Measurements from ENCODE around the gene ENO3. TPM values are rescaled to one million over a fixed set of nuclear protein-coding genes. Genes with fewer than 3 reads are reported as not detected.
A peak's percentile ranks its signal among the peaks of the same experiment; 100 is the strongest.

ENO3 gene
- total and polyA plus RNA-seq, 10 of the 15 experiments (the other 5 are each of a cell fraction or from before 2014, with no cell fraction given): 6.8 to 28.4 (median 17.0) TPM

- TF ChIP-seq, protein P1, sequence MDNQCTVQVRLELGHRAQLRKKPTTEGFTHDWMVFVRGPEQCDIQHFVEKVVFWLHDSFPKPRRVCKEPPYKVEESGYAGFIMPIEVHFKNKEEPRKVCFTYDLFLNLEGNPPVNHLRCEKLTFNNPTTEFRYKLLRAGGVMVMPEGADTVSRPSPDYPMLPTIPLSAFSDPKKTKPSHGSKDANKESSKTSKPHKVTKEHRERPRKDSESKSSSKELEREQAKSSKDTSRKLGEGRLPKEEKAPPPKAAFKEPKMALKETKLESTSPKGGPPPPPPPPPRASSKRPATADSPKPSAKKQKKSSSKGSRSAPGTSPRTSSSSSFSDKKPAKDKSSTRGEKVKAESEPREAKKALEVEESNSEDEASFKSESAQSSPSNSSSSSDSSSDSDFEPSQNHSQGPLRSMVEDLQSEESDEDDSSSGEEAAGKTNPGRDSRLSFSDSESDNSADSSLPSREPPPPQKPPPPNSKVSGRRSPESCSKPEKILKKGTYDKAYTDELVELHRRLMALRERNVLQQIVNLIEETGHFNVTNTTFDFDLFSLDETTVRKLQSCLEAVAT (IDR thresholded peaks at IDR 0.05): peak; percentile 48
- TF ChIP-seq MEF2B (IDR thresholded peaks at IDR 0.05; ENCODE audit: partially characterized antibody, poor library complexity, severe bottlenecking): peak; percentile 69
- no peak for TF ChIP-seq NKRF (conservative IDR thresholded peaks at IDR 0.05)
- no peak for TF ChIP-seq SREBF1 (IDR thresholded peaks at IDR 0.05; ENCODE audit: low read length)
- TF ChIP-seq CREB1 (IDR thresholded peaks at IDR 0.05; ENCODE audit: low read depth): no peak
- no peak for TF ChIP-seq RBBP5 (conservative IDR thresholded peaks at IDR 0.05)
- no peak for TF ChIP-seq PAX5 (IDR thresholded peaks at IDR 0.05; ENCODE audit: borderline replicate concordance, low read depth, low read length)
- TF ChIP-seq ZNF274 (IDR thresholded peaks at IDR 0.05; ENCODE audit: insufficient read depth, insufficient read length): no peak
- TF ChIP-seq, protein P2, sequence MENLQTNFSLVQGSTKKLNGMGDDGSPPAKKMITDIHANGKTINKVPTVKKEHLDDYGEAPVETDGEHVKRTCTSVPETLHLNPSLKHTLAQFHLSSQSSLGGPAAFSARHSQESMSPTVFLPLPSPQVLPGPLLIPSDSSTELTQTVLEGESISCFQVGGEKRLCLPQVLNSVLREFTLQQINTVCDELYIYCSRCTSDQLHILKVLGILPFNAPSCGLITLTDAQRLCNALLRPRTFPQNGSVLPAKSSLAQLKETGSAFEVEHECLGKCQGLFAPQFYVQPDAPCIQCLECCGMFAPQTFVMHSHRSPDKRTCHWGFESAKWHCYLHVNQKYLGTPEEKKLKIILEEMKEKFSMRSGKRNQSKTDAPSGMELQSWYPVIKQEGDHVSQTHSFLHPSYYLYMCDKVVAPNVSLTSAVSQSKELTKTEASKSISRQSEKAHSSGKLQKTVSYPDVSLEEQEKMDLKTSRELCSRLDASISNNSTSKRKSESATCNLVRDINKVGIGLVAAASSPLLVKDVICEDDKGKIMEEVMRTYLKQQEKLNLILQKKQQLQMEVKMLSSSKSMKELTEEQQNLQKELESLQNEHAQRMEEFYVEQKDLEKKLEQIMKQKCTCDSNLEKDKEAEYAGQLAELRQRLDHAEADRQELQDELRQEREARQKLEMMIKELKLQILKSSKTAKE (IDR thresholded peaks at IDR 0.05; ENCODE audit: low read depth, poor library complexity, severe bottlenecking): no peak
- no peak for TF ChIP-seq E4F1 (IDR thresholded peaks at IDR 0.05; ENCODE audit: borderline replicate concordance, partially characterized antibody)
- no peak; the same call in 1 of the 2 replicates for TF ChIP-seq BCL11A (IDR thresholded peaks at IDR 0.05; ENCODE audit: low read depth, low read length)
- peak; percentile 30 for TF ChIP-seq BACH1 (IDR thresholded peaks at IDR 0.05; ENCODE audit: borderline replicate concordance)
- TF ChIP-seq WRNIP1 (IDR thresholded peaks at IDR 0.05; ENCODE audit: borderline replicate concordance, low read depth, low read length): no peak
- TF ChIP-seq ATF7 (IDR thresholded peaks at IDR 0.05; ENCODE audit: low read depth): no peak
- no peak; the same call in 1 of the 2 replicates for TF ChIP-seq DPF2 (IDR thresholded peaks at IDR 0.05)
- TF ChIP-seq, protein P3, sequence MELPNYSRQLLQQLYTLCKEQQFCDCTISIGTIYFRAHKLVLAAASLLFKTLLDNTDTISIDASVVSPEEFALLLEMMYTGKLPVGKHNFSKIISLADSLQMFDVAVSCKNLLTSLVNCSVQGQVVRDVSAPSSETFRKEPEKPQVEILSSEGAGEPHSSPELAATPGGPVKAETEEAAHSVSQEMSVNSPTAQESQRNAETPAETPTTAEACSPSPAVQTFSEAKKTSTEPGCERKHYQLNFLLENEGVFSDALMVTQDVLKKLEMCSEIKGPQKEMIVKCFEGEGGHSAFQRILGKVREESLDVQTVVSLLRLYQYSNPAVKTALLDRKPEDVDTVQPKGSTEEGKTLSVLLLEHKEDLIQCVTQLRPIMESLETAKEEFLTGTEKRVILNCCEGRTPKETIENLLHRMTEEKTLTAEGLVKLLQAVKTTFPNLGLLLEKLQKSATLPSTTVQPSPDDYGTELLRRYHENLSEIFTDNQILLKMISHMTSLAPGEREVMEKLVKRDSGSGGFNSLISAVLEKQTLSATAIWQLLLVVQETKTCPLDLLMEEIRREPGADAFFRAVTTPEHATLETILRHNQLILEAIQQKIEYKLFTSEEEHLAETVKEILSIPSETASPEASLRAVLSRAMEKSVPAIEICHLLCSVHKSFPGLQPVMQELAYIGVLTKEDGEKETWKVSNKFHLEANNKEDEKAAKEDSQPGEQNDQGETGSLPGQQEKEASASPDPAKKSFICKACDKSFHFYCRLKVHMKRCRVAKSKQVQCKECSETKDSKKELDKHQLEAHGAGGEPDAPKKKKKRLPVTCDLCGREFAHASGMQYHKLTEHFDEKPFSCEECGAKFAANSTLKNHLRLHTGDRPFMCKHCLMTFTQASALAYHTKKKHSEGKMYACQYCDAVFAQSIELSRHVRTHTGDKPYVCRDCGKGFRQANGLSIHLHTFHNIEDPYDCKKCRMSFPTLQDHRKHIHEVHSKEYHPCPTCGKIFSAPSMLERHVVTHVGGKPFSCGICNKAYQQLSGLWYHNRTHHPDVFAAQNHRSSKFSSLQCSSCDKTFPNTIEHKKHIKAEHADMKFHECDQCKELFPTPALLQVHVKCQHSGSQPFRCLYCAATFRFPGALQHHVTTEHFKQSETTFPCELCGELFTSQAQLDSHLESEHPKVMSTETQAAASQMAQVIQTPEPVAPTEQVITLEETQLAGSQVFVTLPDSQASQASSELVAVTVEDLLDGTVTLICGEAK (IDR thresholded peaks at IDR 0.05; ENCODE audit: borderline replicate concordance): no peak
- TF ChIP-seq SREBF2 (IDR thresholded peaks at IDR 0.05; ENCODE audit: low read length): no peak
- no peak for TF ChIP-seq KDM1A (IDR thresholded peaks at IDR 0.05; ENCODE audit: borderline replicate concordance)
- no peak for TF ChIP-seq EGR1 (IDR thresholded peaks at IDR 0.05; ENCODE audit: borderline replicate concordance in 1 of 2, low read depth in 2 of 2, low read length in 2 of 2)
These were observed 6.8 kb upstream of the ENO3 start (continued) for GRCh38 chr17:4944163-4944553.
